Neural cell (in vitro differentiated cells): Measurements from ENCODE around the gene MTX1.

ENCODE experiments used
- CTCF ChIP-seq: fragments of 450-650 bp; IDR thresholded peaks from 2 replicates; pipeline ENCODE4 v1.5.1; 2014; ENCODE audit warnings: antibody characterized with exemption, mild to moderate bottlenecking, moderate library complexity; ENCODE audit not compliant: poor library complexity, severe bottlenecking
- EZH2 ChIP-seq: fragments of 200-600, 300-800 bp; shearing (Covaris generic), sonication (generic); IDR thresholded peaks from 2 replicates; pipeline ENCODE4 v1.6.1; 2014; ENCODE audit warnings: antibody characterized with exemption, low read length, borderline replicate concordance, mild to moderate bottlenecking; ENCODE audit not compliant: insufficient read depth, poor library complexity, severe bottlenecking
- POLR2AphosphoS5 ChIP-seq: IDR thresholded peaks from 2 replicates; pipeline ENCODE4 v1.6.1; 2012

- TF ChIP-seq CTCF (no peak), POLR2AphosphoS5 (no peak), EZH2 (no peak)
These were observed 27.0 kb upstream of the MTX1 start for GRCh38 chr1:155181371-155182051.
